Activated CD4-positive, CD25-positive, alpha-beta regulatory T cell (primary cell): Measurements from ENCODE around the gene PARS2.

Experiments used
- DNase-seq, 4 experiments: peaks; one replicate each; lab custom pipeline; 2025; lab: John Stamatoyannopoulos, UW

The PARS2 gene

GRCh38 chr1:54736685-54737084, 27.6 kb downstream of the PARS2 start:
- DNase-seq: no peak

GRCh38 chr1:54728027-54728426, 36.3 kb downstream of the PARS2 start:
- DNase-seq: no peak

- DNase-seq: no peak
Measured at GRCh38 chr1:54724771-54725170, 39.6 kb downstream of the PARS2 start.

GRCh38 chr1:54723985-54724384, 40.3 kb downstream of the PARS2 start:
- no peak for DNase-seq

GRCh38 chr1:54721719-54722118, 42.6 kb downstream of the PARS2 start:
- DNase-seq: no peak

- no peak for DNase-seq
Measured at GRCh38 chr1:54716299-54717047, 47.9 kb downstream of the PARS2 start.

GRCh38 chr1:54715493-54716298, 48.6 kb downstream of the PARS2 start, which contains the start of gene TTC4:
TTC4 (plus strand) TSS chr1:54715861; CDS start chr1:54715909, 48 bp downstream.
- DNase-seq: peak; percentile 72 to 75 (median 73)

GRCh38 chr1:54714881-54715492, 49.3 kb downstream of the PARS2 start:
- DNase-seq: no peak

- no peak for DNase-seq
Measured at GRCh38 chr1:54711536-54711935, 52.8 kb downstream of the PARS2 start.

GRCh38 chr1:54710841-54711240, 53.5 kb downstream of the PARS2 start:
- DNase-seq: no peak

- no peak for DNase-seq
Measured at GRCh38 chr1:54710434-54710833, 53.9 kb downstream of the PARS2 start.

- no peak for DNase-seq
Measured at GRCh38 chr1:54709547-54710292, 54.6 kb downstream of the PARS2 start.

GRCh38 chr1:54708385-54708784, 55.9 kb downstream of the PARS2 start:
- no peak for DNase-seq
